HG03139 (cell line): ENCODE data around the gene FGFRL1.

Source experiments
- ATAC-seq: cut with Tn5 transposase; IDR thresholded peaks from one replicate; pipeline ENCODE4 v1.9.1; 2021; ENCODE audit not compliant: unreplicated experiment

The FGFRL1 gene

DNA sequence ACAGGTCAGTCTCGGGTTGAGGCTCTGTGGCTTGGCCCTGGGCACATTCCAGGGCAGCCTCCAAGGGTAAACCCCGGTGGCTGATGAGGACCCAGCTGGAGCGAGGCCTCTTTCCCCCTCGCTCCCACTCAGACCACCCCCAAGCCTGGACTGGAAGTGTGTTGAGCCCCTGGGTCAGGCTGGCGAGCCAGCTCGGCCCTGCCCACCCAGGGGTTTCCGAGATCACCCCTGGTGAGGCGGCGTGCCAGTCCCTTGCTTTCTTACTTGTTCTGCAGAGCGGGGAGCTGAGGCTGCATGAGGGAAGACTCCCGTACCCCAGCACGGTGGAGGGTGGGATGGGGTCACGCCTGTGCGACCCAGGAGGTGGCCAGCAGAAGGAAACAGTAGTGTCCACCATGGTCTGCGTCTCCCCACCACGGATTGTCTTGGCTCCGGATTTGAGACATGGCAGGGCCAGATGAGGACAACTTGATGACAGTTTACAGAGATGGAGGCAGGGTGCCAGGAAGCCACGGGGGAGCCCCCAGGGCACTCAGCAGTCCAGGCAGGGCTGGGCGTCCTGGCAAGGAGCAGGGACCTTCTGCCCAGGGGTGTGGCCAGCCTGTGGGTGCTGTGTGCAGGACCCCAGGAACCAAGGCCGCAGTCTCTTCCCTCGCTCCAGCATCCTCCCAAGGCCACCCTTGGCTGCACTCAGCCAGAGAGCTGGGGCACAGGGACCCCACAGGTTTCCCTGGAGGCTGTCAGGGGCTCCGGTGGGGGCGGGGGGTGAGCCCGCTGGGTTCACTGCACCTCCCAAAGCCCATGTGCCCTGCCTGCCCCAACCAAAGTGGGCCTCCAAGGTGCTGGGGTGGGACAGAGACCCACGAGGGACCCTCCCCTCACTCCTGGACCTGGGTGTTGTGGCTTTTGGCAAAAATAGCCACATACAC lies 6.6 kb upstream of the FGFRL1 start:
- ATAC-seq = no peak

DNA sequence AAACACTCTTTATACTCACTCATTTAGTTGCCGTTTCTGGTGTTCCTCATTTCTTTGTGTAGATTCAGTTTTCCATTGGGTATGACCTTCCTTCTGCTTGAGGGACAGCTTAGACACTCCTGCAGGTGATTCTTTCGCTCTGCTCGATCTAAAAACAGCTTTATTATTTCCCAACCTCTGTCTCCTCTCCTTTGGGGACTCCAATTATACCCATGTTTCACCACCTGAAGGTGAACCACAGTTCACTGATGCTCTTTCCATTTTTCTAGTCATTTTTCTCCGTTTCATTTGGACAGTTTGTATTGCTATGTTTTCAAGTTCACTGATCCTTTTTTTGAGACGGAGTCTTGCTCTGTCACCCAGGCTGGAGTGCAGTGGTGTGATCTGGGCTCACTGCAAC lies 4.6 kb upstream of the FGFRL1 start:
- no peak for ATAC-seq

DNA sequence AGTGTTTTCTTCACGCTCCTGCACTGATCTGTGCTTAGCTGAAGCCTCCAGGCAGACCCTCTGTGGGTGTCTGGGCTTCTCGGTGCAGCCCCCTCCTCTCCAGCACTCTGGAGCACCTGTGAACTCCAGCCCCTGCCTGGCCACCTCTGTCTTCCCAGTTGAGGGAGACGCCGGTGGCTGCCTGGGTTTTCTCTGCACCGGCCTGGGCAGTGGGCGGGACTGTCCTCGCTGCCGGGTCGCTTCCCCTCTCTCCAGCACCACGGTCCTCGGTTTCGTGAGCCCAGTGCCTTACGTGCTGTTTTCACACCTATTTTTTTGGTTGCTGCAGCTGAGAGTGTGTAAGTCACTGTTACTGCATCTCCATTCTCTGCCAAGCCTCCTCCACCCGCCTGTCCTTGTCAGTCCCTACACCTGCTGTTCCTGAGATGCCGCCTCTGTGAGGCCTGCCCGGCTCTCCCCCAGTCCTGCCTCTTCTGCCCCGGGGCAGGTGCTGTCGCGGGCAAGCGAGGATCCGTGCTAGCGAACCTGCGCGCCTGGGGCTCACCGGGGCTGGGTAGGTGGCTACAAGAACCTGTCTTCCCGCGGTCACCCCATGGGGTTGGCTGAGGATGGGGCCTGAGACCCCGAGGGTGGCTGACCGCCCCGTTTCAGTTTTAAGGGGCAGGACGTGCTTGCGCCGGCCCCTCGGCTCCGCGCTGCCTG lies 2.4 kb upstream of the FGFRL1 start:
- no peak for ATAC-seq

DNA sequence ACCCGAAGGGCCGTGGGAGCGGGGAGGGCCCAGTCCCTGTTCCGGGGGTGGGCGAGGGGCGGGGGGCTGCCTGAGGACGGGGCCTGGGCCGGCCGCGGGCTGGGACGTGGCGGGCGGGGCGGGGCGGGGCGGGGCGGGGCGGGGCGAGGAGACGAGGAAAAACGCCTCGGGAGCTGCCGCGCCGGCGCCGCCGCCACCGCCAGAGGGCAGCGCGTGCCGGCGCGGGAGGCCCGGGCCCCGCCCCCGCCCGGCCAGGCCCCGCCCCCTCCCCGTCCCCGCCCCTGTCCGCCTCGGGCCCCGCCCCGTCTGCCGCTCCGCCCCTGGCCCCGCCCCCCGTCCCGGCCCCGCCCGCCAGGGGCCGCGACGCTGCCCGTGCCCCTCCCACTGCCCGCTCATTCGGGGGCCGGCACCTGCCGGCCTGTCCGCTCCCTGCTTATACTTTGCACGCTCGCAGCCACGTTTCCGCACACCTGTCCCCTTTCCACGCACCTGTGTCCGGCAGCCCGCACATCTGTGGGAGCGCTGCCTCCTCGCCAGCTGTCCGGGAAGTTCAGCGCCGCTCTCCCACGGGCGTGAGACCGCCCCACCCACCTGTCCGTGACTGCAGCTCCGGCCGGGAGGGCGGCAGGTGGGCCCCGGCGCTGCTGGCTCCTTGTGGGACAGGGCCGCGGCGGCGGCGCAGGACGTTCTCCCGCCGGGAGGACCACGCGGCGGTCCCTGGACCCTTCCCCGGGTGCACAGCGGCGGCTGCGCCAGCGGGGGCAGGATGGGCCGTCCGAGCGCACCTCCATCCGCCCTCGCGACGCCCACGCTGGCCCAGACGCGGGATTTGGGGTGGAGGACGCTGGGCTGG lies 1.7 kb upstream of the FGFRL1 start:
- no peak for ATAC-seq

DNA sequence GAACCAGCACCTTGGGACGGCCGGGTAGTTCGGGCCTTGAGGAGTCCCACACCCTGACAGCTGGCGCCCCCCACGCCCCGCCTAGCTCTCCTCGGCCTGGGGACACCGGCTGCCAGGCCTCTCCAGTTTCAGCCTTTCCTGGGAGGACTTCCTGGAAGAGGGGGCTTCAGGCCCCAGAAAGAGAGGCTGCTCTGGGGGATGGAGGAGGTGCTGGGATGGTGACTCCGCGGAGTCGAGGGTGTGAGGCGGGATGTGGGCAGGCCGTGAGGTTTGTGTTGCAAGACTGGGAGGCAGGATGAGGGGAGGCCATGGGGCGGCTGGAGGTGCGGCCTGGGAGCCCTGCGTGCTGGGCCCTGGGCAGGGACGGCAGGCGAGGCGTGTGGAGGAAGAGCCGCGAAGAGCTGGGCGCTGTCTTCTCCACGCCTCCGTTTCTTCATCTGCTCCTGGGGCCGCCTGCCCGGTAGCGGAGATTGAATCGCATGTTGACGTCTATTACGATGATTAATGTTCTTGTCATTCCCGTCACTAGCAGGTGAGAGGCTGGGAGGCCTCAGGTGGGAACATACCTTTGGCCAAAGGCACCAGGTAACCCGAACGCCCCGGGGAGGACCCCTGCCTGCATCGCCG lies 918 bp upstream of the FGFRL1 start:
- no peak for ATAC-seq

DNA sequence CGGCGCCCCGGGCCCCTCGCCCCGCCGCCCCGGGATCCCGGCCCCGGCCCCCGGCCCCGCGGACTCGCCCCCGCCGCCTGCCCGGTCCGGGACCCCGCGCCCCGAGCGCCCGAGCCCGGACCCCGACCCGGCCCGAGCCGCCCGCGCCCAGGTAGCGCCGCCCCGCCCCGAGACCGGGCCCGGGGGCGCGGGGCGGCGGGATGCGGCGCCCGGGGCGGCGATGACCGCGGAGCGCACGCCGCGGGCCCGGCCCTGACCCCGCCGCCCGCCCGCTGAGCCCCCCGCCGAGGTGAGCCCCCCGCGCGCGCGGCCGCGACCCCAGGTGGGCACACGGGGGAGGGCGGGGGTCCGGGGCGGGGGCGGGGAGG lies 224 bp downstream of the FGFRL1 start:
- ATAC-seq = no peak

DNA sequence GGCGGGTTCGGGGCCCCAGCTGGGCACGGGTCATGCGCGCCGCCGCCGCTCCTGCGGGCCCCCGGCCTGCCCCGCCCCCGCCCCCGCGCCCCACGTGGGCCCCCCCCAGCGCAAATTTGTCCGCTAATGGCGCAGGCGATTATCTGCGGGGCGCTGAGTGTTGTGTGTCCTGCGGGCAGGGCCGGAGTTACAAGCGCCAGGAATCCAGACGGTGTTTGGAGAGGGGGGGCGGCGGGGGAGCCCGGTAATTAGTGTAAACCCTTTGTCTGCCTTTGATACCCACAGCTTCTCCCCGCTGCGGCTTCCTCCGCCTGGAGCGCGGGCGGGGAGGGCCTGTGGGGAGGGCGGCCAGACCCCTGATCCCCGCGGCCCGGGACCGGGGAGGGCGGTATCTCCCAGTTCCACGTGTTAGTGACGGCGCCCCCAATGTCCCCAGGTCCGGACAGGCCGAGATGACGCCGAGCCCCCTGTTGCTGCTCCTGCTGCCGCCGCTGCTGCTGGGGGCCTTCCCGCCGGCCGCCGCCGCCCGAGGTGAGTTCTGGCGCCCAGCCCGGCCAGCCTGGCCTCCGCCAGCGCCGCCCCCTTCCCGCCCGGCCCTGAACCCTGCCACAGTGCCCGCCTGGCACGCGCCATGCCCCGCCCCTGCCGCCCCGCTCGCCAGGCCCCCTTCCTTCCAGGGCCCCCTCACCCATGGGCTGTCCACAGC lies 761 bp downstream of the FGFRL1 start:
- ATAC-seq = no peak

DNA sequence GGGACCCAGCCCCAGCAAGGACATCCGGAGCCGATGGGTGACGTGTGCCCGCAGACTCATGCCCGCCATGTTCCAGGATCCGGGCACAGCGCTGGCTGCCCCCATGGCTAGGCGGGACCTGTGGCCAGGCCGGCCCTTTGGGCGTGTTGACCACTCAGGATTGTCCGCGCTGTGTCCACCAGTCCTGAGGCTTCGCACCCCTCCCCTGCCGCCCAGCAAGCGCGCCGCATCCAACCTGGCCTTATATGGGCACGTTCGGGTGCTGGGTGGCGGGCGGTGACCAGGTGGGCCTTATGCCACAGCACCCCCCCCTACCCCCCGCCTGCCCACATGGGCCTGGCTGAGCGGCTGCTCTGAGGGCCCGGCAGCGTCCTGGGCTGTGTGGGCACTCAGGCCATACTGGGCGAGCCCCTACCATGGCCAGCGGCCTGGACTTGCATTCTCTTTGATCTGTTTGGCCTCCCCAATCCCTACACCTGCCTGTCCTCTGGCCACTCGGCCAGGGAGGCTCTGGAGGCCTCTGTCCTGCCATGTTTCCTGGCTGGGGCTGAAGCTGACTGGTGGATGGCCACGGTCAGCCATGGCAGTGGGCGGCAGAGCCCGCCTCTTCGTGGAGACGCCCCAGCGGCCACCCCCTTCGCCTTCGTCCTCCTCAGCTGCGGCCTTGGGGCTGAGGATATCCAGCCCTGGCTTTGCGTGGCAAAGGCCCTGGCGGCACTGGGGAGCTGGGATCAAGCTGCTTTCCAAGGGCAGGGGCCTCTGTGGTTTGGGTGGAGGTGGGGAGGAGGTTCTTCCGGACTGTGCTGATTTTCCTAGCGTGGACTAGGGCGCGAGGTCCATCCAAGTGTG lies 2.0 kb downstream of the FGFRL1 start:
- no peak for ATAC-seq

DNA sequence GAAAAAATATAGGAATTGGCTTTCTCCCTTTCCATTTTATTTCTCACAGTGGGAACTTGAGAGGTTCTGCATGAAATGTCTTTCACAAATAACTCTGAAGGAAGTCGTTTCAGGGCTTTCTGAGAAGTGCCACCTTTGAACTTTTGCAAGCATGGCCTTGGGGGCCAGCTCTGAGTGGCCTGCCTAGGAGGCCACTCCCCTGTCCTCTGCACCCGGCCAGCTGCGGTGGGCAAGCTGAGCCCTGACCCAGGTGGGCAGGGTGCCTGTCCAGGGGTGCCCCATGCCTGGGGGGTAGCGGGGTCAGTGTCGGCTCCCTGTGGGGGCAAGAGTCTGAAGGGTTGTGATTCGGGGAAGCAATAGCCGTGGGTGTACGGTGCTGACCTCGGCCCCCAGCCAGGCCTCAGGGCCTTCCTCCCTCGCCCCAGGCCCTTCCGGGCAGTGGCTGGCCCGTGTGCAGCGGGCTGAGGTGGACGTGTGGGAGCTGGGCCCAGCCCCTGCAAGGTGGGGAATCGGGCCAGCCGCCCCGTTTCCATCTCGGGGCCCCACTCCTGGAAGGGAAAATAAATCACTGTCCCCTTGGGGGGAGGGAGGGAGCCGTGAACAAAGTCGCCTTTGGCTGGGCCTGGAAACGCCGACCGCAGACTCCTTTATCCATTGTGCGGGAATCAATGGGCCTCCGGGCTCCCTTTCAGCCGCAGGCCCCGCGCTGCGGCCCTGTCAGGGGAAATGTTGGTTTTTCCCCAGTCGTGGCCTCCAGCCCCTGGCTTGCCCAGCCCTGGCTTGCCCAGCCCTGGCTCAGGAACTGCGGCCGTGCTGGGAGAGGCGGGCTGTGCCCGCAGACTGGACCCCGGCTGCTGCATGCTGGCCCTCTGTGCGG lies 3.1 kb downstream of the FGFRL1 start:
- ATAC-seq = no peak

DNA sequence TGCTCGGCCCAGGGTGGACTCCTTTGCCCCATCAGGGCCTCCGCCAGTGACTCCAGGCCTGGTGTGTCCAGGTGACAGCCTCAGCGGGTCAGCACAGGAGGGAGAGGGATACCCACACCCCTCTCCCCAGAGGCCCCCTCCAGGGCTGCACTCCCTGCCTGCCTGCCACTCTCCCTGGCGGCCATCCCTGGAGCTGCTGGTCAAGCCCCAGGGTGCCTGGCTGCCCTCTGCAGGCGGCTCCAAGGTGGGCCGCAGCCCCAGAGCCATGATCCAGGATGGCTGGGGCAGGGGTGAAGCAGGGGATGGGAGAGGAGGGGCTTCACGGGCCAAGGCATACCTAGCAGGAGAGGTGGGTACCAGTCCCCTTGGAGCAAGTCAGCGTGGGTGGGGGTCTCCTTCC lies 3.8 kb downstream of the FGFRL1 start:
- ATAC-seq = no peak

DNA sequence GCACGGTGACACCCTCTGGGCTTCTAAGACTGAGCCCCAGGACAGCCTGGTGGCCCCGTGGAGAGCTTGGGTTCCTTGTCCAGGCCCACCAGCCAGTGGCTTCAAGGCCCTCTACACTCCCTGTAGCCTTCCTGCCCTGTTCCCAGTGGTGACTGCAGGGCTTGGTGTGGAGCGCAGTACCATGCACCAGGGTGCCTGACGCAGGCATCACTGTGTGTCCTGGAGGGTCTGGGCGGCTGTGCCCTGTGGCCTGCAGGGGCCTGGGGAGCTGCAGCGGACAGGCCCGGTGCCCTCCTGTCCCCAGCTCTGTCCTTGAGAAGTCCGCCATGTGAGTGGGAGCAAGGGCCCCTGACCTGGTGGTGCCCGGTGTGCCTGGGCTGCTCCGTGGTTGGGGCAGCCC lies 4.3 kb downstream of the FGFRL1 start:
- no peak for ATAC-seq

DNA sequence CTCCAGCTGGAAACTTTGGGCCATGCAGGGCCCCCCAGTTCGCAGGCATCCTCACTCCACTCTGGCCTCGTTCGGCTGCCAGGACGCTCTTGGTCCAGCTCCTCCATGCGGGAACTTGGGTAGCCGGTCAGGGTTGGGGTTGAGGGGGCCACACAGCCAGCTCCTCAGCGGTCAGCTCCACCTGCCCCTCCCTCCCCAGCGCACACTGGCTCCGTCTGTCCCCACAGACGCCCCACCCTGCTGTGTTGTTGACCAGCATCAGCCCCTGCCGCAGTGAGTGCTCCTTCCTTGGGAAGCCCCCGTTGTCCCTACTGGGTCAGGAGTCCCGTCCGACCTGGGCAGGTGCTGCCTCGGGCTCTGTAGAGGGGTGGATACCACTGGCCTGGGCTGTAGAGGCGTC lies 5.8 kb downstream of the FGFRL1 start:
- ATAC-seq = no peak

DNA sequence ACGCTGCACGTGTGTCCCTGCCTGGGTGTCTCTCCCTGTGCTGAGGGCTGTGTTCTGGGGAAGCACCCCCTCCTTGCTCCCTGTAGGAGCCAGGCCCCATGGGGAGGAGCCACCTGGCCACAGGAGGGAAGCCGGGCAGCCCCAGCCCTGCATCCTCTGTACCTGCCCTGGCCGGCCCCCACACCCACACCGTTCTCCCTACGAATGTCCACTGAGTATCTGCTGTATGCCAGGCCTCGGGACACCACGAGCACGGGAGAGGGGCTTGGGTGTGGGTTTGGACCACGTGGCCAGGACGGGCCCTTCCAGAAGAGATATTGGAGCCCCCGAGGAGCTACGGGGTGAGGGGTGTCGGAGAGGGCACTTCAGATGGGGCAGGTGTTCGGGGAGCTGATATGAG lies 6.3 kb downstream of the FGFRL1 start:
- ATAC-seq = no peak

DNA sequence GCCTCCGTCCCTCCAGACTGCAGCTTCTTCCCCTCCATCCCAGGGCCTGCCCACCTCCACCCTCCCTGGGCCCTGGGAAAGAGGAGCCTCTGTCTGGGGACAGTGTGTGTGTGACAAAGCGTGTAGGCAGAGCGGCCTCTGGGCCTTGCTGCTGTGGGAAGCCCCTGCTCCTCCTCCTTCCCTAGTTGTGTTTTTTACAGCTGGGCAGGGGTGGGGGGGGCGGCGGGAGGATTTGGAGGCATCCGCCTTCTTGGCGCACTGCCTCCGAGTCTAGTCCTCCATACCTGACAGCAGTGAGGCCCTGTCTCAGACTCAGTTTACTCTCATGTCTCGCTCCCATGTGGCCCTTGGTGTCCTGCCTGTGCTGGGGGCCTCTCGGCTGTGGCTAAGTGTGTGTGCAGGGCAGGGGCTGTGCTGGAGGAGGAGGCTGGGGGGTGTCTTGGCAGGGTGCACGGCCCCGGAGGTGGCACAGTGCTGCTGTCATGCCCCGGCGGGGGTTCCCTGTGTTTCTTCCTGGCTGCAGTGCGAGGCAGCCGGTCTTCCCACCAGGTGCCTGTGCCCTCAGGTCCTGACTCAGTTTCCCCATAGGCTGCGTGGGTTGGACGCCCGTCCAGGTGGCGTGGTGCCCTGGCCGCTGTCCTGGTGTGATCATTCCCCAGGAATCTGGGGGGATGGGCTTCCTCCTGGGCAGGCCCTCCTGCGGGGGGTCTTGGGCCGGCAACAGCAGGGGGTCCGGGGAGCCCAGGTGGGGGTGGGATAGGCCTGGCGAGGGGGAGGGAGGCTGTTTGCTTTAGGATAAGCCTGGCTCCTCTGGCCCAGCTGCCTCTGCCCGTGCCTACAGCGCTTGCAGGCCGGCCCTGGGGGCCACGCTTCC lies 7.0 kb downstream of the FGFRL1 start:
- no peak for ATAC-seq

DNA sequence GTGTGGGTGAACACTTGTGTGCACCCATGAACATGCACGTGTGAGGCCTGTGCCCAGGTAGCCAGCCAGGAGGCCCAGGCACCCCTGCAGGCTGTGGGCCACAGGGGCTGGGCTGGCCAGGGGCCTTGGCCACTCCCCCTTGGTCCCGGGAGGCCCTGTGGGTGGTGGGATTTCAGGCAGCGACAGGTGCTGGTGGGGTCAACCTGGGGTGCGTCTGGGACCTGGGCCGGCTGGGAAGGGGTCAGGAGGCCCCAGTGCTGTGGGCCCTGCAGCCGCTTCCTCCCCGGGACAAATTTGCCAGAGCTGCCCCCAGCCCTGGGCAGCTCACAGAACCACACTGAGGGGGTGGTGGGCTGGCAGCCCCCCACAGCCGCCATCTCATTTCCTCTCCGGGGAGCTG lies 7.9 kb downstream of the FGFRL1 start:
- ATAC-seq = no peak

DNA sequence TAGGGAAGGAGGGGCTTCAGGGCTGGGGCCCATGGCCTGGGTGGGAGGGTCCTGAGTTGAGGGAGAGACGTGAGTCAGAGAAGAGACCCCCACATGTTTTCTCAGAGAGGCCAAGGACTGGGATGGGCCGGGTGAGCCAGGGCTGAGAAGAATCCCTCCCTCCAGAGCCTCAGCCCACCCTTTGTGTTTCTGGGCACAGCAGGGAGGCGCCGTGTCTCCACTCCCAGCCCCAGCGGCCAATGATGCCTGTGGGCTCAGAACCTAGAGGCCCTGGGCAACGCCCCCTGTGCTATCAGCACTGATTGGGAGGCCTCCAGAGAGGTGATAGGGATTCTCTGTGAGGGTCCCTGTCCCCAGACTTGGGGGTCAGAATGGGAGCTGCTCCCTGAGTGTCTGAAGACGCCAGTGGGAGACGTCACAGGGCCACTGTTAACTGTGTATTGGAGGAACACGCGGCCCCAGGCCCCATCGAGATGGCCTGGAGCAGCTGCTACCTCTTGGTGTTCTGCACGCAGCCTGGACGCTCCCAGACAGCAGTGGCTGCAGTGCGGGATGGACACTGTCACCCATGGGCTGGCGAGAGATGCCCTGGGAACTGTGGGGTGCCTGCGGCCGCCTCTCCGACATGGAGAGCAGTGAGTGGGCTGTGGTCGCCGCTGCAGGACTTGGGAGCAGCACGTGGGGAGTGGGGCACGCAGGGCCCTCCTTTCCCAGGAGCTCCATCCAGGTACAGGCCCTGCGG lies 8.5 kb downstream of the FGFRL1 start:
- no peak for ATAC-seq
